ENCODE results near the gene CD33.
A peak's percentile ranks its signal among the peaks of the same experiment; 100 is the strongest.

The CD33 gene

DNA sequence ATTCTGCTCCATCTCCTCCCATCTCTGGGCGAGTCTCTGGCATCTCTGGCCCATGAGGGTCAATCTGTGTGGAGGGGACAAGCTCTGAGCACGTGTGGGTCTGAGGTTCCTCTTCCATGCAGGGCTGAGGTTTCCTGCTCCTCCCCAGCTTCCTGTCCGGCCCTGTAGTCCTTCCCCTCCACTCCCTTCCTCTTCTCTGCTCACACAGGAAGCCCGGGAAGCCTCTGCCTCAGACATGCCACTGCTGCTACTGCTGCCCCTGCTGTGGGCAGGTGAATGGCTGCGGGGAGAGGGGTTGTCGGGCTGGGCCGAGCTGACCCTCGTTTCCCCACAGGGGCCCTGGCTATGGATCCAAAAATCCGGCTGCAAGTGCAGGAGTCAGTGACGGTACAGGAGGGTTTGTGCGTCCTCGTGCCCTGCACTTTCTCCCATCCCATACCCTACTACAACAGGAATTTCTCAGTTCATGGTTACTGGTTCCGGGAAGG lies 14.0 kb upstream of the CD33 start:
- DNase-seq, result peak; percentile 93

DNA sequence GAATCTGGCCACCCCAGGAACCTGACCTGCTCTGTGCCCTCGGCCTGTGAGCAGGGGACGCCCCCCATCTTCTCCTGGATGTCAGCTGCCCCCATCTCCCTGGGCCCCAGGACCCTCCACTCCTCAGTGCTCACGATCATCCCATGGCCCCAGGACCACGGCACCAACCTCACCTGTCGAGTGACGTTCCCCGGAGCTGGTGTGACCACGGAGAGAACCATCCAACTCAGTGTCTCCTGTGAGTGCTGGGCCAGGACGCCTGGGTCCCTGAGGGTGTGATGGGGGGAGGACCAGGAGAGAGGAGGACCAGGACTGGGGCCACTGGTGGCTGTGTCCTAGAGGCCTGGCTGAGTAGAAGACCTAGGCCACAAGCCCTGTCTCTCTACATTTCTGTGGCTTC lies 13.0 kb upstream of the CD33 start:
- DNase-seq, result no peak

DNA sequence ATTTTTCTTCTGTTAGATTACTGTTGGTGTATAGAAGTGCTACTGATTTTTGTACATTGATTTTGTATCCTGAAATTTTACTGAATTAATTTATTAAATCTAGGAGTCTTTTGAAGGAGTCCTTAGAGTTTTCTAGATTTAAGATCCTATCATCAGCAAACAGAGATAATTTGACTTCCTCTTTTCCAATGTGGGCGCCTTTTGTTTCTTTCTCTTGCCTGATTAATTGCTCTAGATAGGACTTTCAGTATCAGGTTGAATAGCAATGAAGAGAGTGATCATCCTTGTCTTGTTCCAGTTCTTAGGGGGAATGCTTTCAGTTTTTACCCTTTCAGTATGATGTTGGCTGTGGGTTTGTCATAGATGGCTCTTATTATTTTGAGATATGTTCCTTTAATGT lies 5.6 kb upstream of the CD33 start:
- peak; percentile 44 for DNase-seq

DNA sequence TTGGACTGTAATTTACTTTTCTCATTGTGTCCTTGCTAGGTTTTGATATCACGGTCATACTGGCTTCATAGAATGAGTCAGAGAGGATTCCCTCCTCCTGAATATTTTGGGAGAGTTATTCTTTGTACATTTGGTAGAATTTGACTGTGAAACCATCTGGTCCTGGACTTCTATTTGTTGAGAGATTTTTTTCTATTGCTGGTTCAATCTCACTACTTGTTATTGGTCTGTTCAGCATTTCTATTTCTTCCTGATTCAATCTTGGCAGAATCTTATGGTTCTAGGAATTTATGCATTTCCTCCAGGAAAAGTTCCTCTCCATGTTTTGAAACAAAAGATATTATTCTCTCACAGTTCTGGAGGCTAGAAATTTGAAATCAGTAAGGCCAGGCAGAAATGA lies 4.9 kb upstream of the CD33 start:
- DNase-seq, result no peak

DNA sequence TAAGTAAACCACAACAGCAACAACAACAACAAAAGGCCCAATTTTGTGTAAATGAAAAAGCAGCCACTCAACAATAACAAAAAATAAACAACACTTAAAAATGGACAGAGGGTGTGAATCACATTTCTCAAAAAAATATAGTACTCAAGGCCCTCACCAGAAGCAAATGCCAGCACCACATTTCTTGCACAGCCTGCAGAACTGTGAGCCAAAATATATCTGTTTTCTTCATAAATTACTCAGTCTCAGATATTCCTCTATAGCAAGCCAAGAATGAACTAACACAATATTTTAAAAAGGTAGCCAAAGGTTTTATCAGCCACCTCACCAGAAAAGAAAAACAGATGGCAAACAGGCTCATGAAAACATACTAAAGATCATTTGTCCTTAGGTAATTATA lies 3.9 kb upstream of the CD33 start:
- no peak for DNase-seq

DNA sequence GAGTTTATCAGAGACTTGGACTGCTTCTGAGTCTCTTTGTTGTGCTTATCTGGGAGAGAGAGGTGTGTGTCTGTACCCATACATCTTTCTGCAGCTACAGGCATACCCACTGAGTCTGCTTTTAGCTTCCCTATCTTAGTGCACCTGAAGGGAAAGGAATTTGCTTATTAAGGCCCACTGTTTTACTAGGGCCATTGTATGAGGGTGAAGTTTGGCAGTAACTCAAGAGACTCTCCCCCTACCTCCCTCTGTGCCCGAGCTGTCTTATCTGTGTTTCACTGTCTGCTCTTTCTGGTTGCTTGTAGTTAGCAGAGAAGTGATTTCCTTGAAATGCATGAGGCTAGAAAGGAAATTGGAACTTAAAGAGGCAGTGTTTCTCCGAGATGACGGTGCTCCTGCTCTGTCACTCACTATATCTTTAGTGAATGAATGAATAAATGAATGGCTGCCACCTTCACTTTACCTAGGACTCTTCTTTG lies 678 bp upstream of the CD33 start:
- DNase-seq, result peak; percentile 77

DNA sequence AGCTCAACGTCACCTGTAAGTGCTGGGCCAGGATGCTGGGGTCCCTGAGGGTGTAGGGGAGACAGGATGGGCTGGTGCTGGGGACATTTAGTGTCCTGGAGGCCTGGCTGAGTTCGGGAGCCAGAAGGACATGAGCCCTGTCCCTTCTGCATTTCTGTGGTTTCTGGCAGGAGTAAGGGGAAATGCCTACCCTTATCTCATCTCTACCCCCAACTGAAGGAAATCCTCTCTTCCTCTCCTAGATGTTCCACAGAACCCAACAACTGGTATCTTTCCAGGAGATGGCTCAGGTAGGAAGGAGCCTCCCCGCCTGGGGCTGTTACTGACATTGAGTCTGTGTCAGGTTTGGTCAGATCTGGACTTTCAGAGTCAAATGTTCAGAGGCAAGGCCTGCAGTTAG lies 1.2 kb downstream of the CD33 start:
- DNase-seq, result peak; percentile 48

DNA sequence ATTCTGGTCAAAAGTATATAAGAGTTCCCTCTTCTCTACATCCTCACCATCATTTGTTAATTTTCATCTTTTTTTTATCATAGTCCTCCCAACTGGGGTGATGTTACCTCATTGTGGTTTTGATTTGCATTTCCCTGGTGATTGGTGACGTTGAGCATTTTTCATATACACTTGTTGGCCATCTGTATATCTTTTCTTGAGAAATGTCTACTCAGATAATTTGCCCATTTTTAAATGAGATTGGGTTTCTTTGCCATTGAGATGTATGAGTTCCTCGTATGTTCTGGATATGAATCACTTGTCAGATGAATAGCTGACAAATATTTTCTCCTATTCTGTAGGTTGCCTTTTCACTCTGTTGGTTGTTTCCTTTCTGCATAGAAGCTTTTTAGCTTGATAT lies 2.4 kb downstream of the CD33 start:
- peak; percentile 38 for DNase-seq

DNA sequence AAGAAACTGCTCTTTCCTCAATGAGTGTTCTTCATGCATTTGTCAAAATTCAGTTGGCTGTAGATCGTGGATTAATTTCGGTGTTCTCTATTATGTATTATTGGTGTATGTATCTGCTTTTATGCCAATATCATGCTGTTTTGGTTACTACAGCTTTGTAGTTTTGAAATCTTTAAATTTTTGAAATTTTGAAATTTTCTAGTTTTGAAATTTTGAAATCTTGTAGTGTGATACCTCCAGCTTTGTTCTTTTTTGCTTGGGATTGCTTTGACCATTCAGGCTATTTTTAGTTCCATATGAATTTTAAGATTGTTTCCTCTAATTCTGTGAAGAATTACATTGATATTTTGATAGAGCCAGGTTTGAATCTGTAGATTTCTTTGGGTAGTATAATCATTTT lies 3.1 kb downstream of the CD33 start:
- no peak for DNase-seq

DNA sequence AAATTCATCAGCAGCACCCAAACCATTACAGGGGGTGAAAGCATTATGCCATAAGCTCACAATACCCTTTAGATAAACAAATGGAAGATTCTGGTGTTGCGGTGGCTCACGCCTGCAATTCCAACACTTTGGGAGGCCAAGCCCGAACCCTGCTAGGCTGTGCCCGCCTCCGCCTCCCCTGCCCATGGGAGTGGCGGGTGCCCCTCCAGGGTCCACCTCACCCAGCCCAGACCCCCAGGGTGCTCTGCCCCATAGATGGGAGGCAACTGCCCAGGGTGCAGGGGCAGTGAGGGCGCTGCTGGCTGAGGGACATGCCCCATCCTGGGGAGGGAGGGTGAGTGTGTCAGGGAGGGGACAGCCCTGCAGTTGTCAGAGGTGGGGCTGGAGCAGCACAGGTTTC lies 16.0 kb downstream of the CD33 start:
- no peak for DNase-seq

DNA sequence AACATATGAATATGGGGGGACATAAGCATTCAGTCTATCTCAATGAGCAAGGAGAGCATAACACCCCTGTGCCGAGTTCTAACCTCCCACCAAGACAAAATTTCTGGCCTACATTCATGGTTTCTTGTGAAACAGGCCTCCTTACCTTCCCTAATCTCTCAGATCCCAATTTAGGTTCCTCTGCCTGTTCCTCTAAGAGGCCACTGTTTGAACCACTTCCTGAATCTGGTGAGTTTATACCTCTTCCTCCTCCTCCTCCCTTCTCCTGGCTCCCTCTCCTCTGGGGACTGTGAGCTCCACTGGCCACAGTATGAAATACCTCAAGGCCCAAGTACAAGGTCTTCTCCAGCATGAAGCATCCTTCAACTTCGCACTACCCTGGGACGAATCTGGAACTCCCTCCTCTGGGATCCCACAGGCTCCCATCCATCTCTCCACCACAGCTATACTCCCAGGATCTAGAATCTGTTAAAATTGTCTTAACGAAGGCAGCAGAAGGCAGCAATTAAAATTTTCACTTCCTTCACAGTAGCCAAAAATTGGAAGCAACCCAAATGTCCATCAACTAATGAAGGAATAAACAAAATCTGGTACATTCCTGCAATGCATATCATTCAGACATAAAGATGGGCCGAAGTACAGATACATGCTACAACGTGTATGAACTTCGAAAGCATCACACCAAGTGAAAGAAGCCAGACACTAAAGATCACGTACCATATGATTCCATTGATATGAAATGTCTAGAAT lies 18.2 kb downstream of the CD33 start:
- DNase-seq, result no peak

DNA sequence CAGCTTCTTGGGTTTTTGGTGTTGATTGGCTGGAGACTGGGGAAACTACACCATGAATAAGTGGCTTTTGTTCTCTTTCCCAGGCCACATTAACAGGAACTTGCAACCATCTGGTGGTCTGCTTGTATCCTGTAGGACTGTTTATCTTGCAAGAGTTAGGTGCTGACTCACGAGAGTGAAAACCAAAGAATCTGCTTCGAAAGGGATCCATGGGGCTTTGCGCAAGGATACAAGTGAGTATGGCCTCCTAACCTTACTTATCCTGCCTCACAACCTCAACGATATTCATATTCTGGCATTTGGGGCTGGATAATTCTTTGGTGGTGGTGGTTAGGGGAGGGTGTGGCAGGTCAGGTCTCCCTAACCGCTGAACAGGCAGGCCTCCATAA lies 21.3 kb downstream of the CD33 start:
- peak; percentile 75 for DNase-seq

DNA sequence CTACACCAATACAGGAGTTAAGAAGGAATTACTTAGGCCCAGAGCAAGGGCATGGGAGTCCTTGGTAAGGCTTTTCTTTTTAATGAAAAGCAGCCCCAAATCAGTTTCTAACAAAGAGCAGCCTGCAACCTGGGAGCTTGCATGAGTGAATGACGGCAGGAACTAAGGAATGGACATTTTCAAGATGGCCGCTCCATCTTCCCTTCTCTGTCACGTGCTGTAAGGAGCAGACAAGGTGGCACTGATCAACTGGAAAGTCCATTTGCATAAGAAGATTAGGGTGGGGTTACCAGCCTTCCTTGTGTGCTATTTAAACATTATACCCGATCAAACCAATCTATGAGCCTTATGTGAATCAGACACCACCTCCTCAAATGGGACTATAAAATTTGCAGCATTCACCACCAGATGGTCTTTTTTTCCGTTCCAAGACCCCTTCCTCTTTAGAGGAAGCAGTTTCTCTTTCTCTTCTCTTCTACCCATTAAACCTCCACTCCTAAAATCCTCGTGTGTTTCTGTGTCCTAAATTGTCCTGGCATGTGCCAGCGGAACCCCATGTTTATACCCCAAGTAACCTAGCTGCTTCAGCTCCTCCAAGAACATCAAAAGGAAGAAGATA lies 23.2 kb downstream of the CD33 start:
- DNase-seq, result no peak

DNA sequence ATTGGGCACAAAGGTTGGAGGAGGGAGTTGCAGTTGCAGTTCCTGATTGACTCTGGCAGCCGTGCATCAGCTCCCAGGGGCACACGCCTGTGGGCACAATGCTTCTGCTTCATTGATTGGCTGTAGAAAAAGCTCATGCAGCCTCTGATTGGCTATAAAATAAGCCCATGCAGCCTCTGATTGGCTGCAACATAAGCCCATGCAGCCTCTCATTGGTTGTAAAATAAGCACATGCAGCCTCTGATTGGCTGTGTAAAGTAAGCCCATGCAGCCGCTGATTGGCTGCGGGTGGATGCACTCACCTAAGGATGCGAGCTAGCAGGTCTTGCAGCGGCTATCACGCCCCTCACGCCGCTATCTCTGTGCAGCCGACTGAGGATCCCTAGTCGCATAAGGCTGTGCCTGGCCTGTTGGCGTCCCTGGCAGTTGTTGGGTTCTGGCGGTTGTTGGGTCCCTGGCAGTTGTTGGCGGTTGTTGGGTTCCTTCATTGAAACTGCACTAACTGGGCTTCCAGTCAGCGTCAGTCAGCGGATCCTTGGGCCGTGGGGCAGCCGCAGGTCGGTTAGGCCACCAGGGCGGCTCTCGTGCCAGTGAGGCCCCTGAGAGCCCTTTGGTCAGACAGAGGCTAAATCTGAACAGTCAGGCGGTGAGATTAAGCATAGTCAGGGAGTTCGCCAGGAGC lies 26.0 kb downstream of the CD33 start, which contains the start of gene SIGLECL1:
TSS of gene SIGLECL1 (plus strand) at position 295 of the 682 bp plus-strand sequence. CDS start 12,993 bp downstream, outside the sequence.
- DNase-seq, result no peak

DNA sequence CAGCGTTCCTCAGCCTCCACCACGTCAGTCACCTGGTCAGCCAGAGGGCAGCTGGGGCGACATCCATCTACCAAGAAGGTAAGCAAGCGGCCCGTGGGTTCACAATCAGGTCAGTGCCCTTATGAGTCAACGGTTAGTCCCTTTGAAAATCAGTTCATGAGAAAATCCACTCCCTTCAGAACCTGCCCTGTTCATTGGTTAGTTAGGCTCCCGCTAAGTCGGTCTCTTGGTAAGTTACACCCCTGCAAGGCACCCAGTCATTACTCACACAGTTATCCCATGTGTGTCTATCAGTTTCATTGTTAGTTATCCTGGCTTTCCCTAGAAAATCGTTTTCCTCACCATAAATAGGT lies 26.6 kb downstream of the CD33 start:
- no peak for DNase-seq

DNA sequence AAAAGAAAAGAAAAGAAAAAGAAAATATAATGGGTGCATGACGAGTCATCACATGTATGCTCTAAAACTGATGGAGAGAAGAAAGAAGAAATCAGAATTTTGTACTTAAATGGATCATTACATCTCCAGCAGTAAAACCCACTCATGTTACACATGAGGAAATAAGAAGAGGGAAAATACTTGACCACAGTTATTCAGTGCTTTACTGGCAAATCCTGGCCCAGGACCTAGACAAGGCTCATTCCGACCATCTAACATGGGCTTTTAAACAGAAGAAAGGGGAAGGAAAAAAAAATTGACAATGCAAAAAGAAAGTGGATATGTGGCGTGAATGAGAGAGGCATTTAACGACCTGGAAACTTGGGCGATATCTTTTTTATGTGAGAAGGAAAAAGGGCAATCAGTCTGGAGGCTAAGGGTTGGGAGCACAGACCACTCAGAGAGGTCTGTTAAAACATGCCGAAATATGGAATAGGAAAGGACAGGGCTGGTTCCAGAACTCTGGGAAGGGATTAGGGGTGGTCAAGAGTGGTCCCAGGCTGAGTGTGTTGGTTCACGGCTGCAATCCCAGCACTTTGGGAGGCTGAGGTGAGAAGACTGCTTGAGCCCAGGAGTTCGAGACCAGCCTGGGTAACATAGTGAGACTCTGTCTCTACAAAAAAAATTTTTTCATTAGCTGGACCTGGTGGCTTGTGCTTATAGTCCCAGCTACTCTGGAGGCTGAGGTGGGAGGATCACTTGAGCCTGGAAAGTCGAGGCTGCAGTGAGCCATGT lies 27.6 kb downstream of the CD33 start:
- no peak for DNase-seq

DNA sequence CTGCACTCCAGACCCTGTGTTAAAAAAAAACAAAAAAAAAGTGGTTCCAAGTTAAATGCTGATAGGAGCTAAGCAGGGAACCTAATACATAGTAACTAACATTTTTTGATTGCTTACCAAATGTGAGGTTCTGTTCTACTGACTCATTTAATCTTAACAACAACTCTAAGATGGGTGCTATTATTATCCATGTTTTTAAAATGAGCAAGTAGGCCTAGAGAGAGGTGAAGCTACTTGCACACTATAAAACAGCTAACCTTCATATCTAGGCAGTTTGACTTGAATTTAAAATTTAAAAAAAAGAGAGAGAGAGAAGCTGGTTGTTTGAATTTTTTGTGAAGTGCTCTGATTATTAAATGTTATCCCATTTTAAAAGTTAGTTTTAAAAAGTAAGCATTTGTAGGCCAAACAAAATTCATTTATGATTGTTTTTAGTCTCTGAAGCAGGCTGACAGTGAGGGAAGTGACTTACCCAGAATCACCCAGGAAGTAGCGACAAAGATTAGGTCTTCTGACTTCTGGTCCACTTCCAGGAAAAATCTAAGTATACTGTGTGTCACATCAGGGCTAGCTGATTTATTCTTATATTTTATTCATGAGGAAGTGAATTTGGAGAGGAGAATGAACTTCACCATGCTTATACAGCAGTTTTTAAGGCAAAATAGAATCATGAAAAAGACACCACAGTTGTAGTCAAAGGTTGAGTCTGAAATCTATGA lies 28.4 kb downstream of the CD33 start:
- peak; percentile 41 for DNase-seq

DNA sequence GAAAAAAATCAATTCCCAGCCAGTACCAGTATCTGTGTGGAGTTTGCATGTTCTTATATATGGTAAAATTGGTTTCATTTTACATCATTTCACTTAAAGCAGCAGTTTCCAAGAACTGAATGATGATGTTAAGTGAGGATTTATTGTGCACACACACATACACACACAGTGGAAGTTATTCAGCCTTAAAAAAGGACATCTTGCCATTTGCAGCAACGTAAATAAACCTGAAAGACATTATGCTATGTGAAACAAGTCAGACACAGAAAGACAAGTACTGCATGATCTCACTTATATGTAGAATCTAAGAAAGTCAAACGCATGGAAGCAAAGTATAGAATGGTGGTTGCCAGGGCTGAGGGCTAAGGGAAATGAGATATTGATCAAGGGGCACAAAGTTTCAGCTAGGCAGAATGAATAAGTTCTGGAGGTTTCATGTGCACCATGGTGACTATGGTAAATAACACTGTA lies 31.3 kb downstream of the CD33 start:
- peak; percentile 16 for DNase-seq

DNA sequence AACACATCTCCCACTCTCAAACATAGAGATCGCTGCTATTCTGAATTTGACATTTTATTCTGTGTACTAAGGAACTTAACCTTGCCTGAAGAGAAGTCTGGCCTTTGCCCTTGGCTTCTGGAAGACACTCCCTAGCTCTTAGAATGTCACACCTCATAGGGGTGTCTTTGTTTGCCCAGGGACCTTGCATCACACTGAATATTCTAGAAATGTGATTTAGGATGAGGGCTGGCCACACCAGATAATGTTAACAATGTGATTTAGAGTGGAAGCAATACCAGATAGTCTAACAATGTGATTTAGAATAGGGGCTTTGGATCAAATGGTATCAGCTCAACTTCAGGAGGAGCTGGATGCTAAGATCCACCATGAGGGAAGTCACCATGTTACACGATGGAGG lies 32.6 kb downstream of the CD33 start:
- no peak for DNase-seq

DNA sequence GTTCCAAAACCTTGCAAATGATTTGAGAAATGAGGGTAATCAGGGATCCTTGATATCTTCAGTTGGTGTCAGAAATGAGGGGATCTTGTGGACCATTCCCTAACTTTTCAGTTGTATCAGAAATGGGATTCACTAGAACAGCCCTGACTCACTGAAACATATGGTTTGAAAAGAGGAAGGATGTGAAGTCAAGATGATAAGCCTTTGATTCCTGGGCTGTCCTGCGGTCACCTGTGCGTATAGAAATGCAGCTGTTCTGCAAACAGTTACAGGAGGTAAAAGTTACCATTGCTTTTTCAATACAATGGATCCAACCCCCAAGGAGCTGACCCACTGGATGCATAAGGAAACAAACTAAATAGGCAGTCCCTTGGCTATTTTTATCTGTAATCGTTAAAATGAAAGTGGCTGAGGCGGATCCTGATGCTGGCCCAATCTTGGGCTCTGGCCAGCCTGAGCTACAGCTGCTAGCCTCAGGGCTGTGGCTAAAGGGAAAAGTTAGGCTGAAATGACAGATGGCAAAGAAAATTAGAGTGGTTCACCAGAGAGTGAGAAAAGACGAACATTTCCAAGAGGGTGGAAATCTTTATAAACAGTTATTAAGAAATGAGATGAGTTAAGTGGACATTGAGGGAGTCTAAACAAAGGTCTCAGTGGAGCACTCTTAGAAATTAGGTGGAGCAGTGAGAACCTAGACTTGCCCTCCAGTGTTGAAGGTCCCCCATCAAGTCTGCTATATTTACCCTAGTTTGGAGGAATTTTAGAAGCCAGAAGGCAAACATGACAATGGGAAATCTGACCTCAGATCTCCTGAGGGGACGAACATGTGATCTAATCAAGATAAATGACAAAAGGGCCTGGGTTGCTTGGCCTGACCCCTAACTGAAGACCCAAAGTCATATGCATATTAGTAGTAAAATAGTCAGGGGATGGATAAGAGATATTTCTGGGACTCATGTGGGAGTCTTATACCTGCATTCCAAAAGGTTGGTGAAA lies 33.6 kb downstream of the CD33 start:
- DNase-seq, result peak; percentile 74
